Activated CD4-positive, alpha-beta memory T cell treated with anti-CD3 and anti-CD28 coated beads, Interleukin-2, amount 10 ng/mL, durations not matched to agents 7 days and 5 days (primary cell): ENCODE measurements around the gene DIDO1. TPM values are rescaled to one million over a fixed set of nuclear protein-coding genes. Genes with fewer than 3 reads are reported as not detected.
A peak's percentile ranks its signal among the peaks of the same experiment; 100 is the strongest.

Experiments used
- CTCF ChIA-PET: fragments of 350-600 bp; sonication (Branson Sonifier 250); formaldehyde crosslinking; loops from one replicate; lab custom pipeline; 2021; ENCODE audit warnings: antibody characterized with exemption, inconsistent platforms; lab: Charles Lee
- POLR2A ChIA-PET: fragments of 350-600 bp; sonication (Branson Sonifier 250); formaldehyde crosslinking; loops from one replicate; lab custom pipeline; 2021; ENCODE audit warnings: antibody characterized with exemption; lab: Charles Lee
- DNase-seq: peaks from one replicate; pipeline ENCODE4 v3.0.0-alpha.2; 2020
- H3K27ac Mint-ChIP-seq: one replicate; pipeline ENCODE4 v1.8.0; 2021; ENCODE audit warnings: mild to moderate bottlenecking, mixed read lengths
- H3K27me3 Mint-ChIP-seq: one replicate; pipeline ENCODE4 v1.8.0; 2021; ENCODE audit warnings: mixed read lengths
- H3K36me3 Mint-ChIP-seq: one replicate; pipeline ENCODE4 v1.8.0; 2021; ENCODE audit warnings: low read depth, mixed read lengths
- H3K4me1 Mint-ChIP-seq: one replicate; pipeline ENCODE4 v1.8.0; 2021; ENCODE audit warnings: mixed read lengths
- H3K4me3 Mint-ChIP-seq: one replicate; pipeline ENCODE4 v1.8.0; 2021; ENCODE audit warnings: mild to moderate bottlenecking, mixed read lengths
- H3K9me3 Mint-ChIP-seq: one replicate; pipeline ENCODE4 v1.8.0; 2021; ENCODE audit warnings: mixed read lengths
- total RNA-seq, 2 experiments: library from RNA; stranded (reverse); gene quantifications; one replicate each; pipeline ENCODE4 v1.2.3, GENCODE V29; 2021

The DIDO1 gene
- total RNA-seq, 2 experiments from 2014 or later: 62.2 to 66.2 TPM

GRCh38 chr20:62959998-62960436, 33.7 kb upstream of the DIDO1 start:
- H3K36me3 Mint-ChIP-seq: no peaks in the 10 kb centered on the region
- no peaks in the 10 kb centered on the region for H3K9me3 Mint-ChIP-seq
- no peak for DNase-seq
- CTCF ChIA-PET: interaction anchor here (1.4 kb wide), 1 partner anchor 13 kb away, joined by 3 read pairs; no protein-coding TSS in a partner anchor
- POLR2A ChIA-PET: interaction anchor here (0.7 kb wide), 1 partner anchor 13 kb away, joined by 3 read pairs; no protein-coding TSS in a partner anchor
- H3K27me3 Mint-ChIP-seq: no peaks in the 10 kb centered on the region
- H3K4me1 Mint-ChIP-seq: no peaks in the 10 kb centered on the region
- no peak overlapping the region for H3K27ac Mint-ChIP-seq
- H3K4me3 Mint-ChIP-seq: no peak overlapping the region

DNA sequence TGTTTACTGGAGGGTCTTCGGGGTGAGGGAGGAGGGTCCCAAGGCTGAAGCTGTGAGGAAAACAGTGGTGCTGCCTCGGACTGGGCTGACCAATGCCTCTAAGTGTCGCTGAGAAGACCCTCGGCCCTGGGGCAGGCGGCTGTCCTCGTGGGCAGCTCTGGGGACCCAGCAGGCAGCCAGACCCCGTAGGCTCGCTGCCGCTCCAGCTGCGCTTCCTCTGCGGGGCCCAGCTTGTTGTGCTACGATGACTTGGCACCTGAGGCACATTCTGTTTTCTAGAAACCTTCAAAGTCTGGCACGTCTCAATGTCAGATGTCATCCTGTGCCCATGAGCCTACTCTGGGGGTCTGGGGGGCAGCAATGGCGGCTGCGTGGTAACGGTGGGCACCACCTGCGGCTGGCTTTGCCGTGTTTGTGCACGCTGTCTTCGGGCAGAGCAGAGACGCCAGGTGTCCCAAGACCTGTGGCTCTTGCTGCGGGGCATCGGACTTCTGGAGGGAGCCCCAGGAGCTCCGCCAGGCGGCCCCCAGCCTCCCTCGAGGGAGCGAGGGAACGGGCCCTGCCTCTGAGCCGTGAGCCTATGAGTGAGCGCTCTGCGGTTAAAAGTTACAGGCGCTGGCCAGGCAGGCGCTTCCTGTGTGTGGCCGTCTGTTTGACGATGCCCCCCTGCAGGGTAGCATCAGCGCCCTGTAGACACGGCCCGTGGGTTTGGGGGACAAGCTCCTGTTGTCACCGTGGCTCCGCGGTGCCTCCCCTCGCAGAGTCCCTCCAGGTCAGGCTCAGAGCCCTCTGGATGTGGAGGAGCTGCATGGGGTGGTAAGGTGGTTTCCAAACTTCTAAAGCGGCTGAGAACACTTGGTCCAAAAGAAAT, 33.0 kb upstream of the DIDO1 start:
- H3K27me3 Mint-ChIP-seq: no peaks in the 10 kb centered on the region
- DNase-seq: no peak
- CTCF ChIA-PET: interaction anchor here (1.4 kb wide), 1 partner anchor 13 kb away, joined by 3 read pairs; no protein-coding TSS in a partner anchor
- no peak overlapping the region for H3K27ac Mint-ChIP-seq
- H3K9me3 Mint-ChIP-seq: no peaks in the 10 kb centered on the region
- no peak overlapping the region for H3K4me3 Mint-ChIP-seq
- H3K36me3 Mint-ChIP-seq: no peaks in the 10 kb centered on the region
- H3K4me1 Mint-ChIP-seq: peaks cover 5% of the 10 kb centered on the region
- POLR2A ChIA-PET: interaction anchor here (0.7 kb wide), 1 partner anchor 13 kb away, joined by 3 read pairs; no protein-coding TSS in a partner anchor

DNA sequence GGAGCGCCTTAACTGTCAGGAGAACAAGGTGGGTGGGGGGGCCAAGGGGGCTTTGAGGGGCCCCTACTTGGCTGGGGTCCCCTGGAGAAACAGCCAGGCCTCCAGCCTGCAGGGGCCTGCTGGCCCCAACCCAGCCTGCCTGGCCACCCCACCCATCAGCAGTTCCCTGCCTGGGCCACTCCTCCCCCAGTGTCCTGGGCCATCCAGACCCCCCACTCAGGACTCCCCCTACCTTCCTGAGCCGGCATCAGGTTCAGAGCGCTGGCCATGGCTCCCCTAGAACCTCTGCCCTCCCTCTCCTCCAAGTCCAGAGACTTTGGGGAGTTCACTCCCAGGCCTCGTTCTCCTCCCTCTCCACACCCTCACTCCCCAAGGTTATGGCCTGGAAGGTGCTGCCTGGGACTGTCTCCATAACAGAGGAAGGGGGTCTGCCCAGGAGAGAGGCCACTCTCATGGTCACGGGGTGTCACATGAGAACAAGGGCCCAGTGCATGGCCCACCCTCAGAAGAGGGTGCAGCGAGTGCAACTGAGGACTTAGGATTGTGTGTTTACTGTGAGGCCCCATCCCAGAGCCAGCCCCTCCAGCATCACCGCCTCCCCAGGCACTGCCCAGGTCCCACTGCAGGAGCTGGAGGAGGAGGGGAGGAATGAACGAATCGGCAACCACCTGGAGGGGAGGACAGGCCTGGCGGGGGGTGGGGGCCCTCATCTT, 32.2 kb upstream of the DIDO1 start:
- peaks cover 13% of the 10 kb centered on the region for H3K4me1 Mint-ChIP-seq
- no peak overlapping the region for H3K4me3 Mint-ChIP-seq
- no peak overlapping the region for H3K27ac Mint-ChIP-seq
- H3K36me3 Mint-ChIP-seq: no peaks in the 10 kb centered on the region
- no peaks in the 10 kb centered on the region for H3K9me3 Mint-ChIP-seq
- ChIA-PET POLR2A (no interaction called here), CTCF (interaction anchor here (1.4 kb wide), 1 partner anchor 14 kb away, joined by 3 read pairs; no protein-coding TSS in a partner anchor)
- DNase-seq: no peak
- H3K27me3 Mint-ChIP-seq: no peaks in the 10 kb centered on the region

DNA sequence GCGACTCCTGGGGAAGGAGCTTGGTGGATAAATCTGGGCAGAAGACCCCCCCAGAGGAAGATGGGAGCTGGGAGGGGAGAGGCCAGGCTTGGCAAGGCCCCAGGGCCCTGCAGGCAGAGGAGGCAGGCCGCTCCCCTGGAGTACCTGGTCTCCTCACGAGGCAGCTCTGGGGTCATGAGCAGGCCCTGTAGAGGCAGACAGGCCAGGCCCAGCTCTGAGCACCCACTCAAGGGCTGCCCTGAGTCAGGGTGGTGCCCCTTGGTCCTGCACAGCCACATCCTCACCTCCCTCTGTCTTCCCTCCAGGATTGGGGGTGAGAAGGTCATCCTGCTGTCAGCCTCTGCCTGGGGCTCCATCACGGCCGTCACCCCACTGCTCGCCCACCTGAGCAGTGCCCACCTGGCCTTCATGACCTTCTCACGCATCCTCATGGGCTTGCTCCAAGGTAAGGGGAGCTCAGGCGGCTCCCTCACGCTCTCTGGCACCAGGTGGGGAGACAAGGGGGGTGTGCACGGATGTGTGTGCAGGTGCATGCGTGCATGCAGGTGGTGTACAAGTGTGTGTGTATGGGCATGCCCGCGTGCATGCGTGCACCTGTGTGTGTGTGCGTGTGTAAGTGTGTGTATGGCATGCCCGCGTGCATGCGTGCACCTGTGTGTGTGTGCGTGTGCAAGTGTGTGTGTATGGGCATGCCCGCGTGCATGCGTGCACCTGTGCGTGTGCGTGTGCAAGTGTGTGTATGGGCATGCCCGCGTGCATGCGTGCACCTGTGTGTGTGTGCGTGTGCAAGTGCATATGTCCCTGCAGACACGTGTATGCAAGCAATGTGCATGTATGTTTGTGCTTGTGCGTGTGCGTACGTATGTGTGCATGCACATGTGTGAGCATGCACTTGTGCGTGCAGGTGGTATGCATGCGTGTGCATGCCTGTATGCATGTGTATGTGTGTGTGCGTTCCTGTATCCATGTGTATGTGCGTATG, 31.1 kb upstream of the DIDO1 start:
- no peak overlapping the region for H3K27ac Mint-ChIP-seq
- CTCF ChIA-PET: no interaction called here

GRCh38 chr20:62956387-62957135, 30.3 kb upstream of the DIDO1 start:
- Mint-ChIP-seq H3K4me1 (peaks cover 24% of the 10 kb centered on the region), H3K4me3 (no peak overlapping the region), H3K9me3 (no peaks in the 10 kb centered on the region), H3K27ac (no peak overlapping the region), H3K36me3 (no peaks in the 10 kb centered on the region), H3K27me3 (no peaks in the 10 kb centered on the region)
- DNase-seq: no peak
- POLR2A ChIA-PET: no interaction called here
- CTCF ChIA-PET: no interaction called here

More for the DNA sequence above, 31.1 kb upstream of the DIDO1 start:
- Mint-ChIP-seq H3K4me3 (no peak overlapping the region), H3K36me3 (no peaks in the 10 kb centered on the region), H3K4me1 (peaks cover 21% of the 10 kb centered on the region), H3K9me3 (no peaks in the 10 kb centered on the region), H3K27me3 (no peaks in the 10 kb centered on the region)
- POLR2A ChIA-PET: no interaction called here
- no peak for DNase-seq

- Mint-ChIP-seq H3K4me3 (no peak overlapping the region), H3K4me1 (peaks cover 26% of the 10 kb centered on the region), H3K36me3 (no peaks in the 10 kb centered on the region), H3K9me3 (no peaks in the 10 kb centered on the region), H3K27me3 (no peaks in the 10 kb centered on the region), H3K27ac (no peak overlapping the region)
- no peak for DNase-seq
- ChIA-PET POLR2A (interaction anchor here (2.0 kb wide), 1 partner anchor 94 kb away, joined by 4 read pairs; the partner anchor contains the start of gene TCFL5), CTCF (interaction anchor here (0.9 to 1.9 kb wide), 2 partner anchors 17 to 54 kb away, joined by 3 to 10 read pairs; no protein-coding TSS in a partner anchor)
Measured at GRCh38 chr20:62955519-62956386, 29.4 kb upstream of the DIDO1 start.

- Mint-ChIP-seq H3K4me3 (peak overlapping the region; percentile 66), H3K27ac (peak overlapping the region; percentile 87), H3K4me1 (peaks cover 29% of the 10 kb centered on the region), H3K9me3 (no peaks in the 10 kb centered on the region), H3K36me3 (peaks cover 16% of the 10 kb centered on the region), H3K27me3 (no peaks in the 10 kb centered on the region)
- DNase-seq: peak; percentile 75
- CTCF ChIA-PET: interaction anchor here (0.9 to 1.9 kb wide), 3 partner anchors 19 to 146 kb away, joined by 3 to 10 read pairs (median 3); no protein-coding TSS in a partner anchor
- POLR2A ChIA-PET: interaction anchor here (0.8 to 2.6 kb wide), 9 partner anchors 11 to 94 kb away, joined by 3 to 24 read pairs (median 4); partner anchors contain the start of genes DIDO1, GID8 and TCFL5
Measured at GRCh38 chr20:62953839-62954703, 27.8 kb upstream of the DIDO1 start.

GRCh38 chr20:62952968-62953838, 26.9 kb upstream of the DIDO1 start:
- Mint-ChIP-seq H3K4me3 (peak overlapping the region; percentile 66), H3K9me3 (peaks cover 3% of the 10 kb centered on the region), H3K36me3 (peaks cover 25% of the 10 kb centered on the region), H3K27me3 (no peaks in the 10 kb centered on the region), H3K4me1 (peaks cover 29% of the 10 kb centered on the region), H3K27ac (peak overlapping the region; percentile 87)
- POLR2A ChIA-PET: interaction anchor here (0.7 to 2.6 kb wide), 9 partner anchors 10 to 93 kb away, joined by 3 to 24 read pairs (median 4); partner anchors contain the start of genes DIDO1 and GID8
- CTCF ChIA-PET: interaction anchor here (1.2 to 1.9 kb wide), 2 partner anchors 20 to 145 kb away, joined by 3 to 10 read pairs; no protein-coding TSS in a partner anchor
- no peak for DNase-seq

GRCh38 chr20:62952373-62952967, 26.2 kb upstream of the DIDO1 start, which contains the start of gene SLC17A9:
TSS of gene SLC17A9 (plus strand) at chr20:62952709. CDS start at chr20:62952831, 122 bp downstream.
- POLR2A ChIA-PET: interaction anchor here (0.7 to 2.6 kb wide), 5 partner anchors 15 to 33 kb away, joined by 3 to 24 read pairs (median 5); partner anchors contain the start of genes DIDO1 and GID8
- peak within 1 kb of the TSS; percentile 66 for H3K4me3 Mint-ChIP-seq
- CTCF ChIA-PET: no interaction called here
- DNase-seq: peak; percentile 50
- peaks cover 3% of the 10 kb centered on the region for H3K9me3 Mint-ChIP-seq
- H3K27me3 Mint-ChIP-seq: no peaks in the 10 kb centered on the region
- peaks cover 29% of the 10 kb centered on the region for H3K4me1 Mint-ChIP-seq
- H3K36me3 Mint-ChIP-seq: peaks cover 32% of the 10 kb centered on the region
- peak within 1 kb of the TSS; percentile 87 for H3K27ac Mint-ChIP-seq
